ENCODE measurements around the gene SLC13A3. TPM values are rescaled to one million over a fixed set of nuclear protein-coding genes. Genes with fewer than 3 reads are reported as not detected.
"Not testable (repeated sequence)": the region's sequence is repeated elsewhere in the genome, so short reads cannot be mapped to it uniquely, and the experiment has no call there.

SLC13A3 gene
- total RNA-seq, 1 donor from 2014 or later: 4.2 TPM

GRCh38 chr20:46681032-46681854, 30.0 kb upstream of the SLC13A3 start:
- peak; percentile 50 for DNase-seq (ENCODE audit: low read depth)

- DNase-seq (ENCODE audit: low read depth): no peak
These were observed 29.4 kb upstream of the SLC13A3 start for GRCh38 chr20:46680684-46681031.

GRCh38 chr20:46678516-46678915, 27.3 kb upstream of the SLC13A3 start:
- DNase-seq (ENCODE audit: low read depth): no peak

GRCh38 chr20:46677608-46678007, 26.3 kb upstream of the SLC13A3 start:
- no peak for DNase-seq (ENCODE audit: low read depth)

- DNase-seq (ENCODE audit: low read depth): not testable (repeated sequence)
These were observed 25.5 kb upstream of the SLC13A3 start for GRCh38 chr20:46676649-46677316.

- no peak for DNase-seq (ENCODE audit: low read depth)
These were observed 23.2 kb upstream of the SLC13A3 start for GRCh38 chr20:46674253-46675083.

- DNase-seq (ENCODE audit: low read depth): no peak
These were observed 22.4 kb upstream of the SLC13A3 start for GRCh38 chr20:46673394-46674252.

GRCh38 chr20:46672543-46673148, 21.4 kb upstream of the SLC13A3 start:
- no peak for DNase-seq (ENCODE audit: low read depth)

GRCh38 chr20:46671866-46672542, 20.7 kb upstream of the SLC13A3 start:
- DNase-seq (ENCODE audit: low read depth): no peak

- no peak for DNase-seq (ENCODE audit: low read depth)
These were observed 19.6 kb upstream of the SLC13A3 start for GRCh38 chr20:46670585-46671584.

- no peak for DNase-seq (ENCODE audit: low read depth)
These were observed 18.9 kb upstream of the SLC13A3 start for GRCh38 chr20:46670228-46670584.

- no peak for DNase-seq (ENCODE audit: low read depth)
These were observed 15.7 kb upstream of the SLC13A3 start for GRCh38 chr20:46666818-46667515.

GRCh38 chr20:46666306-46666705, 15.0 kb upstream of the SLC13A3 start:
- DNase-seq (ENCODE audit: low read depth): no peak

- DNase-seq (ENCODE audit: low read depth): no peak
These were observed 14.3 kb upstream of the SLC13A3 start for GRCh38 chr20:46665602-46666001.

GRCh38 chr20:46663531-46663930, 12.3 kb upstream of the SLC13A3 start:
- DNase-seq (ENCODE audit: low read depth): no peak

- no peak for DNase-seq (ENCODE audit: low read depth)
These were observed 10.4 kb upstream of the SLC13A3 start for GRCh38 chr20:46661659-46662058.

GRCh38 chr20:46660487-46660886, 9.2 kb upstream of the SLC13A3 start:
- DNase-seq (ENCODE audit: low read depth): no peak

GRCh38 chr20:46657618-46658017, 6.4 kb upstream of the SLC13A3 start:
- DNase-seq (ENCODE audit: low read depth): no peak

- DNase-seq (ENCODE audit: low read depth): no peak
These were observed 5.9 kb upstream of the SLC13A3 start for GRCh38 chr20:46657137-46657536.

Measured in renal cortical epithelial cell (primary cell).